Esophagus muscularis mucosa (tissue), 4 donors: Measurements from ENCODE around the gene KIF15.

Source experiments
- CTCF ChIP-seq, 3 experiments: fragments of 200-600 bp in 2 of 3; fragments of 450-650 bp in 1 of 3; sonication (generic) in 2 of 3; IDR thresholded peaks; one replicate each; pipeline ENCODE4 v1.5.1; 2017 to 2019; ENCODE audit warnings: antibody characterized with exemption in 3 of 3, mild to moderate bottlenecking in 2 of 3, moderate library complexity in 1 of 3
- EP300 ChIP-seq: sonication (generic); formaldehyde crosslinking; IDR thresholded peaks from one replicate; pipeline ENCODE4 v1.6.1; 2017; ENCODE audit warnings: antibody characterized with exemption
- POLR2A ChIP-seq: fragments of 450-650 bp; IDR thresholded peaks from one replicate; pipeline ENCODE4 v1.6.1; 2017; ENCODE audit warnings: antibody characterized with exemption, moderate library complexity, mild to moderate bottlenecking, low read depth

DNA sequence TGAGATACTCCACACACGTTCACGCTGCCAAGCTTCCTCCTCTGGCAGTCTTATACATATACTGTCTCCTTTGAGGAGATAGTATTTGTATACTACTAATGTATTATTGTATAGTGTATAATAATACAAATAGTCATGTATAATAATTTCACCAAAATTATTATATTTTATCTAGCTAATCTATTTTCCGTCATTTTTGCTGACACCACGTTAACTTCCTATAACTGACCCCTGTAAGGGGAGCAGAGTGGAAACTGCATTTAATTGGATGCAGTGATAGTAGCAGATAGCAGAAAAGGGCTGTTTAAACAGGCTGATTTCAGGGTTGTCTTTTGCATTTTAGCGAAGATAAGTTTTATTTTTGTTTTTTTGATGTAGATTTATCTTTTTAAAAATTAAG, 69.6 kb downstream of the KIF15 start:
- TF ChIP-seq CTCF (IDR thresholded peaks at IDR 0.05) = no peak
- no peak for TF ChIP-seq POLR2A
- no peak for TF ChIP-seq EP300
